GM21367 (cell line): ENCODE data around the gene PIRT.

Experiments
- ATAC-seq: cut with Tn5 transposase; IDR thresholded peaks from one replicate; pipeline ENCODE4 v1.9.1; 2021; ENCODE audit not compliant: unreplicated experiment

PIRT gene

DNA sequence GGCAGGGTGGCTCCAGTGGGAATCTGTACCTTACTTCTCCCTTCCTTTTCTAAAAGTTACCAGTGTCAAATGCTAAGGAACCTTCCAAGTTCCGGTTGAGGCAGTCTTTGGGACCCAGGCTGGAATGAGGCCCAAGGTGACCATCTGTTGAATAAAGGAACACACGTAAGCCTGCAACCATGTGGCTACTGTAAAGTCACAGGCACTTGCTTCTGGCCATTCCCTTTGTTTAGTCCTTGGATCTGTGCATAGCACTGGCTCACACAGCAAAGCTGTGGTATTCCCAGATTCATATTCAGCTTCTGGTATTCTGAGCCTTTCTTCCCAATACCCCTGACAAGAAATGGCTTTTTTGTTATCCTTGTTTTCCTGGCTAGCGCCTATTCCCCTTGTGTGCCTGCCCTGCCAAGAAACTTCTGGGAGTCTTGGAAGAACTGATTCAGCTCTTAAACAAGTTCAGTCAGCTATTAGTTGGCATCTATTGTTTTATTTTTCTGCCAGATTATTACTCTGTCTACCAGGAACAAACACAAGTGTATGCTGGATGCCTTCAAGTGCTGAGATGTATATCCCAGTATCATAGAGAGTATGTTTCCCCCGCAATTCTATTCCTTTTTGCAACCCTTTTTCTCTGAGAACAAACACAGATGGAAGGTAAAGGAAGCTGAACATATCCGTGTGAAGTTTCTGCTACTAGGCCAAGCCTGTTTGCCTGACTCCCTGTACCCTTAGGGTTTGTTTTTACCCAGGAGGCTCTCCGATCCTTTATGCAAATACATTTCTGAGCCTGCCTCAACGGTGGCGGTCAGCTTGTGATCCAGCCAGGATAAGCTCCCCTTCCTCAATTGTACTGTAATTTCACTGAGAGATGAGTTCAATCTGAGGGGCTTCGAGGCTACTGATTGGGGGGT lies 47.1 kb downstream of the PIRT start:
- ATAC-seq = no peak

DNA sequence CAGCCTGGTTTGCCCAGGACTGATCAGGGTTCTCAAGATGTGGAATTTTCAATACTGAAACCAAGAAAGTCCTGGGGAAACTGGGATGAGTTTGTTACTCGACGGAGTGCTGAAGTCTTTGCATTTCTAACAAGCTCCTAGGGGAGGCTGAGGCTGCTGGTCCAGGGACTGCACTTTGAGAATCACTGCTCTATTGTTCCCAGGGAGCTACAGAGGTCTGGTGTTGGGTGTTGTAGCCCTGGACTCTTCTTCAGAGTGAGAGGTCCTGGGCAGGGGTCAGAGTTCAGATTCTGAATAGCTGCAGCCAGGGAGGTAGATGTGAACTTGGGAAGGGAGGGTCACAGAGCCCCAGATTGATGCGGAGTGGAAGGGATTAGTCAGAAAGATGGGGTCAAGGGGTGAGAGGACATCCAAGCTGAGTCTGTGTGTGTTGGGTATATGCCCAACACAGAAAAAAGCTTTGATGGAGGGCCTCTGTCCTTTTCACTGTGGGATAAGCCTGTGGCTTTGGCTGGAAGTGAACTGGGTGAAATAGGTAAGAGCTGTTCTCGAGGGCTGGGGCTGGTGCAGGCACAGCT lies 48.1 kb downstream of the PIRT start:
- no peak for ATAC-seq

DNA sequence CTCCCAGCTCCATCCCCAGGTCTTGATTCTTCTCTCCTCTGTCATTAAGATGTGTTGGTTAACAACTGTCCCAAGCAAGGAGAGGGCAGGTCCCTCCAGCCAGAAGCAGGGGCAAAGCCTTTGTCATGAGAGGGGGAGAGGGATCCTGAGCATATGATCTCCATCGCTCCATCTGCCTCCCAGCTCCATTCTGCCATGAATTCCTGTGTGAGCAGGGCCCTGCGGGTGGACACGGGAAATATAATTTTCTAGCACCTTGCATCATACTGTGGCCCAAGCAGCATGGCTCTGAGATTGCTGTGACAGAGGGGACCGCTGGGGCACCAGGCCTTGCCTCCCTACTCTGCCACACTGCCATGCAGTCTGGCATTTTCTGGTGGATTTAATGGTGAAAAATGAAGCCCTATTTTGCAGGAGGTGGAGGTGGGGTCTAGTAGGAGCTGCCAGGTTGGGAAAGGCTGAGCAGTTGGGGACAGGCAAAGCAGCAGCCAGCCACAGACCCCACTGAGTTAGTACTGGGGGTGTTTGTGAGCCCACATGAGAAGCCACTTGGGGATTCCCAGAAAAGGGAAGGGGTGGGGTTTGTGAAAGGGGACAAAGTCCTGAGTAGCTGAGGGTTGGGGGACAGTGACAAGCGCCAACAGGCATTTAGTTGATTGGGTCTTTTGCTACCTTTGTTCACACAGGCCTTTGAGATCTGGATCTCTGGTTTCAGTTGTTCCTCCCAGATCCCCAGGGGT lies 50.4 kb downstream of the PIRT start:
- no peak for ATAC-seq

DNA sequence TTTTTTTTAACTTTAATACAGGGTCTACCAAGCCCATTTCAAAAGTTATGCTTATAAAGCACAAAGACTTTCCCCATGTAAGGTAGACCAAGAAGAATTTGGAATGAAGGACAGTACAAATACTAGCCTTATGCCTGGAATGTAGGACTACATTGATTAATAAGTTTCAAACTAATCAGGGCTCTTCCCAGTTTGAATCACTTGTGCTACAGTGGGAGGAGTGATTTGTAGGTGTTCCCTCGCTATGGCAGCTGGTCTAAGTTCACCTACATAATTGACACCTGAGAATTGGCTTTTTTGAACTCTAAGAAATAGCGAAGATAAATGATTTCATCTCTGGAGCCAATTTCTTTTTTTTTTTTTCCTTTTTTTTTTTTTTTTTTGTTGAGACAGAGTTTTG lies 52.6 kb downstream of the PIRT start:
- ATAC-seq = no peak

DNA sequence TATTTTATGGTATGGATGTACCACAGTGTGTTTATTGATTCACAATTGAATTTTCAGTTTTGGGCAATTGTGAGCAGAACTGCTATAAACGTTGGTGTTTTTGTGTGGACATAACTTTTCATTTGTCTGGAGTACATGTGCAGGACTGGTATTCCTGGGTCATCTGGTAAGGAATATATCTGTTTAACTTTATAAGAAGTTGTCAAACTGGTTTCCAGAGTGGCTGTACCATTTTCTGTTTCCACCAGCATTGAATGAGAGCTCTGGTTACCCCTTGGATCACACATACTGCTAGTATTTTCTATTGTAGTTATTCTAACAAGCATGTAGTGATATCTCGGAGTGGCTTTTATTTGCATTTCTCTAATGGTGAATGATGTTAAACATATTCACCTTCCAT lies 58.3 kb downstream of the PIRT start:
- no peak for ATAC-seq

DNA sequence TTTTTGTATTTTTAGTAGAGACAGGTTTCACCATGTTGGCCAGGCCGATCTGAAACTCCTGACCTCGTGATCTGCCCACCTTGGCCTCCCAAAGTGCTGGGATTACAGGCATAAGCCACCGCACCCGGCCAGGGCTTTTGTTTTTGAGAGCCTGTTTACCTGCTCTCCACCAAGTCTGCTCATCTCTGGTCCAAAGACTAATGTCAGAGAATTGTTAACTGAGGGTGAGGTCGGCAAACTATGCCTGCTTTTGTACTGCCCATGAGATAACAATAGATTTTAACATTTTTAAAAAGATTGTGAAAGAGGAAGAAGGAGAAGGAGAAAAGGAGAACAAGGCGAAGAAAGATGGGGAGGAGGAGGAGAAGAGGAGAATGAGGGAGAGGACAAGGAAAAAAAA lies 60.0 kb downstream of the PIRT start:
- no peak for ATAC-seq

DNA sequence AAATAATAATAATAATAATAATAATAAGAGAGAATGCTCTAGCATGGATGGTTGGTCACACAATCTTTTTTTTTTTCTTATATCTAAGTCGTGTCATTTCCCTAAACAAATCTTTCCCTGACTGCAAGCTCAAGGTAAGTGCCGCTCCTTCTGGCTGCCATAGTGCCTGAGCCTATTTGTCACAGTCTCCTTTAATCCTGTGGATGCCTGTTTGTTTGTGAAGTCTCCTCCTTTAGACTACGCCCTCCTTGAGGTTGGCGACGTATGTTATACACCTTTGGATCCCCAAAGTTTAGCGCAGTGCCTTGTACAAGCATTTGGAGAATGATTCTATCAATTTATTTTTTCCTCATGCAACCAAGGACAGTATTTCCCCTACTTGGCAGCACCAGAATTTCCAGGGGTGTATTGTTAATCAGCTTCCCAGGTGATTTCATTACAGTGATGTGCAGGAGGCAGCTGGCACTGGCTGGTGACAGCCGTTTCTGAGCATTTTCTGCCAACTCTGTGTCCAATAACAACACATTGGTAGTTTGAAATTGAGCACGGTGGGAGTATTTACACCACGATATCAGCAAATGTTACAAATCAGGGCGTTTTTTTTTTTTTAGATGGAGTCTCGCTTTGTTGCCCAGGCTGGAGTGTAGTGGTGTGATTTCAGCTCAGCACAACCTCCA lies 60.6 kb downstream of the PIRT start:
- no peak for ATAC-seq

DNA sequence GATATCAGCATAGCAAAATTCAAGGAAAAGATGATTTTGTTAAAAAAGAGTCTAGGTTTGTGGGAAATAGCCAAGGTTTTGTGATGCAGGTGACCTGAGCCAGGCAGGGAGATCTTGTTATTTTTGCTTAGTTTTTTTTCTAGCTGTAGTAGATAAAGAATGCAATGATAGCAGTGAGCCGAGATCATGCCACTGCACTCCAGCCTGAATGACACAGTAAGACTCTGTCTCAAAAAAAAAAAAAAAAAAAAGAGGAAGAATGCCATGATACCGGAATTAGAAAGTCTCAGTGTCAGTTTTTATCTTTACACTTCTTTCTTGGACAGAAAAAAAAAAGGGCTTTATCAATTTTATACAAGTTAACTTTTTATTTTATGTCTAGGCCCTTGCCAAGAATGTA lies 61.5 kb downstream of the PIRT start:
- no peak for ATAC-seq

DNA sequence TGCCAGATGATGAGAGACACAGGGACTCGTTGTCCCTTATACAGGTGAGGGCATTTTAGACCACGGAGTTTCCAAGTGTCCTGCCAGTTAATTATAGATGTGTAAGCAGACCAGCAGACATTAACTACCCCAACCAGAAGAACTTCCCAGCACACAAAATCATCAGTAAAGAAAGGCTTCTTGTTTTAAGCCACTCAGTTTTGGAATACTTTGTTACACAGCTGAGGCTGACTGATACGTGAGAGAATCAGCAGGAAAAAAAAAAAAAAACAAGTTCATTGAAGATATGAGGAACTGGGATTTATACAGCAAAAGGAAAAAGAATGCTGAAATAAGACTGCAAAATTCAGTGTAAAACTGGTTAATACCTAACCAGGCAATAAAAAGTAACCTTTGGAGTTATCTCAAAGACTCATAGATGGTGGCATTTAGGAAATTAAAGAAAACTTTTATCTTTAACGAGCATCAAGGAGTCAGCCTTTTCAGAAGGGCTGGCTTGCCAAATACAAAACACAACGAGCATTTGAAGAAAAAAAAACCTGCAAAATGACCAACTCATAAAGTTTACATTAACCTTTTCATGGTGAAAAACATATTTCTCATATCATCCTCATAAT lies 62.0 kb downstream of the PIRT start:
- ATAC-seq = no peak

DNA sequence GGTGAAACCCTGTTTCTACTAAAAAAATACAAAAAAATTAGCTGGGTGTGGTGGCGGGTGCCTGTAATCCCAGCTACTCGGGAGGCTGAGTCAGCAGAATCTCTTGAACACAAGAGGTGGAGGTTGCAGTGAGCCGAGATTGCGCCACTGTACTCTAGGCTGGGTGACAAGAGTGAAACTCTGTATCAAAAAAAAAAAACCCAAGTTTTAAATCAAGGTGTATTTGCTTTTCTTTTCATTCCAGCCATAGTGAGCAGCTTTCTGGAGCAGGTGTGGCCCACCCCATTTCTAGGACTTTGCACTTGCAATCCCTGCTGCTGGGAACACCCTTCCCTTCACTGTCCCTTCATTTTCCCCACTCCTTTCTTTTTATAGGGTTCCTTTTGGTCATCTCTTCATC lies 62.8 kb downstream of the PIRT start:
- no peak for ATAC-seq

DNA sequence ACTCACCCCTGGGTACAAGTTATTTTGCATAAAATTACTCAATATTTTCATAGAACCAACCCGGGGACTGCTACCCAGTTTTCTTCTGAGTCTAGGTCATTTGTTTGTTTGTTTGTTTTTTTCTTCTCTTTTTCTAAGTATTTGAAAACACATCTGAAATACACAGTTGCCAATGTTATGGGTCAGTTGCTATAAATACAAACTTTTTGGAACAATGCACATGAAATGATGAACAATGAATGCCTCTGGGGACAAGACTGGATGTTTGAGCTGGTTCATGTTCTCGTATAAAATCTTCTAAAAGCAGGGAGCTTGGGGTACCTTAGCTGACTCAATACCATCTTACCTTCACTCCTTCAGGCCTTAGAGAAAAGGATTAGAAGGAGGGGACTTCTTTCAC lies 64.5 kb downstream of the PIRT start:
- ATAC-seq = no peak
